ENCODE measurements around the gene FGF2. TPM values are rescaled to one million over a fixed set of nuclear protein-coding genes. Genes with fewer than 3 reads are reported as not detected.

Gene FGF2
- total RNA-seq, 1 experiment from 2014 or later = 2.1 TPM

- H4K20me1 ChIP-seq (ENCODE audit: insufficient read depth) = no peaks in the 10 kb centered on the region
- no peaks in the 10 kb centered on the region for H3F3A ChIP-seq (ENCODE audit: insufficient read depth, low read depth)
- no peaks in the 10 kb centered on the region for H3K27me3 ChIP-seq (ENCODE audit: insufficient read depth, low read depth)
- POLR2A ChIA-PET (ENCODE audit: unreplicated experiment) = no interaction called here
- H3K9me3 ChIP-seq (ENCODE audit: insufficient read depth, low read depth) = no peaks in the 10 kb centered on the region
- DNase-seq = no peak
- CTCF ChIA-PET = no interaction called here
- no peak overlapping the region for H3K27ac ChIP-seq
- no peak overlapping the region for H2AFZ ChIP-seq
- H3K4me2 ChIP-seq = no peak overlapping the region
- H3K9me2 ChIP-seq (ENCODE audit: insufficient read depth) = no peaks in the 10 kb centered on the region
- intact Hi-C loops (cut with micrococcal nuclease; ENCODE audit: unreplicated experiment) = no loop called here
- TF ChIP-seq EZH2 (IDR thresholded peaks at IDR 0.05; ENCODE audit: low read depth) (no peak), CTCF (conservative IDR thresholded peaks at IDR 0.05) (no peak)
- no peaks in the 10 kb centered on the region for H3K79me2 ChIP-seq (ENCODE audit: low read depth)
- no peaks in the 10 kb centered on the region for H3K36me3 ChIP-seq (ENCODE audit: low read depth)
- no peak overlapping the region for H3K4me3 ChIP-seq
- no TSS peak for BruUV-seq (replicated peaks)
- no peaks in the 10 kb centered on the region for H3K4me1 ChIP-seq (replicated peaks; ENCODE audit: insufficient read depth)
These were observed 3.2 kb upstream of the FGF2 start for GRCh38 chr4:122823476-122823875.

- no peak for DNase-seq
- POLR2A ChIA-PET (ENCODE audit: unreplicated experiment) = no interaction called here
- no TSS peak for BruUV-seq (replicated peaks)
- H3K4me2 ChIP-seq = peak overlapping the region; percentile 13
- no peaks in the 10 kb centered on the region for H3K9me3 ChIP-seq (ENCODE audit: insufficient read depth, low read depth)
- H3K79me2 ChIP-seq (ENCODE audit: low read depth) = no peaks in the 10 kb centered on the region
- no peaks in the 10 kb centered on the region for H3F3A ChIP-seq (ENCODE audit: insufficient read depth, low read depth)
- no peak overlapping the region for H3K27ac ChIP-seq
- no peaks in the 10 kb centered on the region for H3K4me1 ChIP-seq (replicated peaks; ENCODE audit: insufficient read depth)
- intact Hi-C loops (cut with micrococcal nuclease; ENCODE audit: unreplicated experiment) = no loop called here
- no peaks in the 10 kb centered on the region for H4K20me1 ChIP-seq (ENCODE audit: insufficient read depth)
- no peak overlapping the region for H3K4me3 ChIP-seq
- no peak for TF ChIP-seq EZH2 (IDR thresholded peaks at IDR 0.05; ENCODE audit: low read depth)
- no peak for TF ChIP-seq CTCF (conservative IDR thresholded peaks at IDR 0.05)
- CTCF ChIA-PET = no interaction called here
- H3K27me3 ChIP-seq (ENCODE audit: insufficient read depth, low read depth) = no peaks in the 10 kb centered on the region
- no peaks in the 10 kb centered on the region for H3K9me2 ChIP-seq (ENCODE audit: insufficient read depth)
- peak overlapping the region; percentile 40 for H2AFZ ChIP-seq
- H3K36me3 ChIP-seq (ENCODE audit: low read depth) = no peaks in the 10 kb centered on the region
These were observed 2.0 kb upstream of the FGF2 start for GRCh38 chr4:122824616-122825015.

- Histone ChIP-seq H3K4me3 (no peak overlapping the region), H3K27me3 (ENCODE audit: insufficient read depth, low read depth) (no peaks in the 10 kb centered on the region), H4K20me1 (ENCODE audit: insufficient read depth) (no peaks in the 10 kb centered on the region), H3K4me1 (replicated peaks; ENCODE audit: insufficient read depth) (0 out of 2 replicates have a peak, but pooled peaks cover under 1% of the 10 kb centered on the region), H3K4me2 (no peak overlapping the region), H3K36me3 (ENCODE audit: low read depth) (no peaks in the 10 kb centered on the region), H3F3A (ENCODE audit: insufficient read depth, low read depth) (peaks cover 2% of the 10 kb centered on the region; the same call in 1 of the 2 replicates), H3K9me2 (ENCODE audit: insufficient read depth) (no peaks in the 10 kb centered on the region), H3K9me3 (ENCODE audit: insufficient read depth, low read depth) (no peaks in the 10 kb centered on the region), H3K79me2 (ENCODE audit: low read depth) (no peaks in the 10 kb centered on the region), H2AFZ (no peak overlapping the region), H3K27ac (no peak overlapping the region)
- ChIA-PET POLR2A (ENCODE audit: unreplicated experiment) (no interaction called here), CTCF (no interaction called here)
- intact Hi-C loops (cut with micrococcal nuclease; ENCODE audit: unreplicated experiment) = no loop called here
- no peak for DNase-seq
- no peak for TF ChIP-seq CTCF (conservative IDR thresholded peaks at IDR 0.05)
- no peak for TF ChIP-seq EZH2 (IDR thresholded peaks at IDR 0.05; ENCODE audit: low read depth)
- no TSS peak for BruUV-seq (replicated peaks)
These were observed 528 bp upstream of the FGF2 start for GRCh38 chr4:122826079-122826527.

All from PC-9 (cell line).